A673 (cell line): ENCODE measurements around the gene CCDC9B.

Source experiments
- CTCF ChIP-seq: fragments of 300-800, 200-600 bp; sonication (generic); conservative IDR thresholded peaks from 2 replicates; pipeline ENCODE4 v1.5.1; 2017; ENCODE audit warnings: low read depth, mild to moderate bottlenecking, antibody characterized with exemption, low read length, moderate library complexity, mixed read lengths
- EZH2 ChIP-seq: fragments of 200-600 bp; sonication (generic); IDR thresholded peaks from 2 replicates; pipeline ENCODE4 v1.6.1; 2017; ENCODE audit warnings: borderline replicate concordance, low read depth, mild to moderate bottlenecking, mixed read lengths, antibody characterized with exemption, low read length; ENCODE audit not compliant: poor library complexity, severe bottlenecking

GRCh38 chr15:40328176-40328575, 12.6 kb downstream of the CCDC9B start:
- no peak for TF ChIP-seq CTCF
- no peak for TF ChIP-seq EZH2
